MM.1S (cell line): ENCODE results near the gene GULP1.

ENCODE experiments used
- DNase-seq: peaks from one replicate; pipeline ENCODE4 v3.0.0-alpha.2; 2015
- H2AFZ ChIP-seq: fragments of 300-600 bp; sonication (generic); 2 replicates; pipeline ENCODE4 v1.6.0; 2016; ENCODE audit warnings: antibody characterized with exemption, low read length
- H3F3A ChIP-seq: fragments of 300-600 bp; sonication (generic); 2 replicates; pipeline ENCODE4 v1.6.1; 2016; ENCODE audit warnings: mild to moderate bottlenecking, antibody characterized with exemption, low read length, moderate library complexity, mixed read lengths; ENCODE audit not compliant: insufficient read depth
- H3K27ac ChIP-seq: fragments of 300-600 bp; sonication (generic); 2 replicates; pipeline ENCODE4 v1.5.1; 2016; ENCODE audit warnings: mild to moderate bottlenecking, low read length
- H3K27me3 ChIP-seq: fragments of 300-600 bp; sonication (generic); replicated peaks from 2 replicates; pipeline ENCODE4 v1.6.0; 2016; ENCODE audit warnings: low read length; ENCODE audit not compliant: insufficient read depth
- H3K36me3 ChIP-seq: fragments of 300-600 bp; sonication (generic); replicated peaks from 2 replicates; pipeline ENCODE4 v1.6.1; 2016; ENCODE audit warnings: mild to moderate bottlenecking, low read length, mixed read lengths; ENCODE audit not compliant: insufficient read depth
- H3K4me1 ChIP-seq: fragments of 300-600 bp; sonication (generic); 2 replicates; pipeline ENCODE4 v1.6.1; 2016; ENCODE audit warnings: low read length, mixed read lengths
- H3K4me2 ChIP-seq: fragments of 300-600 bp; sonication (generic); 2 replicates; pipeline ENCODE4 v1.6.0; 2016; ENCODE audit warnings: low read depth, low read length
- H3K4me3 ChIP-seq: fragments of 300-600 bp; sonication (generic); 2 replicates; pipeline ENCODE4 v1.5.1; 2016; ENCODE audit warnings: low read length, mixed read lengths
- H3K79me2 ChIP-seq: fragments of 300-600 bp; sonication (generic); 2 replicates; pipeline ENCODE4 v1.6.1; 2016; ENCODE audit warnings: mixed run types, low read length, mixed read lengths
- H3K9ac ChIP-seq: fragments of 300-600 bp; sonication (generic); 2 replicates; pipeline ENCODE4 v1.6.1; 2016; ENCODE audit warnings: low read length, mixed read lengths
- H3K9me2 ChIP-seq: fragments of 300-600 bp; sonication (generic); replicated peaks from 2 replicates; pipeline ENCODE4 v1.6.1; 2016; ENCODE audit warnings: mild to moderate bottlenecking, low read length, mixed read lengths; ENCODE audit not compliant: insufficient read depth
- H3K9me3 ChIP-seq: fragments of 300-600 bp; sonication (generic); replicated peaks from 2 replicates; pipeline ENCODE4 v1.6.1; 2016; ENCODE audit warnings: mild to moderate bottlenecking, low read length, mixed read lengths; ENCODE audit not compliant: insufficient read depth
- H4K20me1 ChIP-seq: fragments of 300-600 bp; sonication (generic); 2 replicates; pipeline ENCODE4 v1.6.1; 2016; ENCODE audit warnings: mild to moderate bottlenecking, low read length, moderate library complexity, mixed read lengths; ENCODE audit not compliant: insufficient read depth
- CTCF ChIP-seq: fragments of 300-600 bp; sonication (generic); IDR thresholded peaks from 2 replicates; pipeline ENCODE4 v1.5.1; 2016; ENCODE audit warnings: antibody characterized with exemption, low read length, mixed read lengths
- EZH2 ChIP-seq: fragments of 300-600 bp; sonication (generic); optimal IDR thresholded peaks from 2 replicates; pipeline ENCODE3; 2017; ENCODE audit warnings: low read depth, mild to moderate bottlenecking, antibody characterized with exemption, low read length, mixed read lengths
- EZH2phosphoT487 ChIP-seq: fragments of 300-600 bp; sonication (generic); IDR thresholded peaks from 2 replicates; pipeline ENCODE4 v1.6.1; 2018; ENCODE audit warnings: antibody characterized with exemption, low read length

The GULP1 gene

GRCh38 chr2:188324067-188324466, 32.4 kb downstream of the GULP1 start:
- Histone ChIP-seq H3K9me2 (no peaks in the 10 kb centered on the region), H3K4me3 (no peak overlapping the region), H3K4me1 (no peaks in the 10 kb centered on the region), H3K4me2 (no peak overlapping the region), H3K79me2 (no peaks in the 10 kb centered on the region), H2AFZ (no peak overlapping the region), H3K27ac (no peak overlapping the region), H3K36me3 (no peaks in the 10 kb centered on the region), H3K9me3 (no peaks in the 10 kb centered on the region), H3K9ac (no peak overlapping the region), H4K20me1 (no peaks in the 10 kb centered on the region), H3K27me3 (no peaks in the 10 kb centered on the region), H3F3A (no peaks in the 10 kb centered on the region)
- TF ChIP-seq EZH2phosphoT487: no peak
- no peak for TF ChIP-seq CTCF
- no peak for TF ChIP-seq EZH2
- DNase-seq: no peak

- no peak overlapping the region for H3K4me3 ChIP-seq
- H3K4me2 ChIP-seq: no peak overlapping the region
- H3K27ac ChIP-seq: no peak overlapping the region
Observed at GRCh38 chr2:188326290-188326668, 34.6 kb downstream of the GULP1 start.

GRCh38 chr2:188326669-188327301, 35.1 kb downstream of the GULP1 start:
- no peaks in the 10 kb centered on the region for H3K36me3 ChIP-seq

More at GRCh38 chr2:188326290-188326668, 34.6 kb downstream of the GULP1 start:
- Histone ChIP-seq H3K9me3 (no peaks in the 10 kb centered on the region), H3K9me2 (no peaks in the 10 kb centered on the region), H3K27me3 (no peaks in the 10 kb centered on the region), H3K4me1 (no peaks in the 10 kb centered on the region), H3F3A (no peaks in the 10 kb centered on the region), H3K79me2 (no peaks in the 10 kb centered on the region), H3K9ac (no peak overlapping the region), H3K36me3 (no peaks in the 10 kb centered on the region), H4K20me1 (no peaks in the 10 kb centered on the region), H2AFZ (no peak overlapping the region)
- no peak for TF ChIP-seq EZH2phosphoT487
- TF ChIP-seq EZH2: no peak
- TF ChIP-seq CTCF: no peak
- DNase-seq: no peak

More at GRCh38 chr2:188326669-188327301, 35.1 kb downstream of the GULP1 start:
- no peak overlapping the region for H3K4me3 ChIP-seq
- no peak overlapping the region for H3K9ac ChIP-seq
- no peaks in the 10 kb centered on the region for H3K9me2 ChIP-seq
- no peaks in the 10 kb centered on the region for H4K20me1 ChIP-seq
- TF ChIP-seq EZH2 (no peak), CTCF (no peak), EZH2phosphoT487 (no peak)
- H3K27ac ChIP-seq: no peak overlapping the region
- H3K27me3 ChIP-seq: no peaks in the 10 kb centered on the region
- H3K9me3 ChIP-seq: no peaks in the 10 kb centered on the region
- no peaks in the 10 kb centered on the region for H3K79me2 ChIP-seq
- DNase-seq: no peak
- H2AFZ ChIP-seq: no peak overlapping the region
- no peaks in the 10 kb centered on the region for H3K4me1 ChIP-seq
- no peak overlapping the region for H3K4me2 ChIP-seq
- no peaks in the 10 kb centered on the region for H3F3A ChIP-seq
